ENCODE results near the gene TMEM147.

- TF ChIP-seq CTCF (IDR thresholded peaks at IDR 0.05): no peak
- no peak for TF ChIP-seq POLR2A (IDR thresholded peaks at IDR 0.05; ENCODE audit: low read depth)
- TF ChIP-seq POLR2AphosphoS5 (IDR thresholded peaks at IDR 0.05): no peak
Measured at GRCh38 chr19:35542209-35542608, 3.2 kb upstream of the TMEM147 start.
